GM20431 (cell line): ENCODE results near the gene NRCAM.

Experiments used
- in situ Hi-C: fragments of 300-500 bp; cut with MseI, MboI; formaldehyde crosslinking; loops from one replicate; pipeline ENCODE4 v1.15.0; 2020; ENCODE audit warnings: low sequenced_read_pairs; ENCODE audit not compliant: unreplicated experiment

Gene NRCAM

DNA sequence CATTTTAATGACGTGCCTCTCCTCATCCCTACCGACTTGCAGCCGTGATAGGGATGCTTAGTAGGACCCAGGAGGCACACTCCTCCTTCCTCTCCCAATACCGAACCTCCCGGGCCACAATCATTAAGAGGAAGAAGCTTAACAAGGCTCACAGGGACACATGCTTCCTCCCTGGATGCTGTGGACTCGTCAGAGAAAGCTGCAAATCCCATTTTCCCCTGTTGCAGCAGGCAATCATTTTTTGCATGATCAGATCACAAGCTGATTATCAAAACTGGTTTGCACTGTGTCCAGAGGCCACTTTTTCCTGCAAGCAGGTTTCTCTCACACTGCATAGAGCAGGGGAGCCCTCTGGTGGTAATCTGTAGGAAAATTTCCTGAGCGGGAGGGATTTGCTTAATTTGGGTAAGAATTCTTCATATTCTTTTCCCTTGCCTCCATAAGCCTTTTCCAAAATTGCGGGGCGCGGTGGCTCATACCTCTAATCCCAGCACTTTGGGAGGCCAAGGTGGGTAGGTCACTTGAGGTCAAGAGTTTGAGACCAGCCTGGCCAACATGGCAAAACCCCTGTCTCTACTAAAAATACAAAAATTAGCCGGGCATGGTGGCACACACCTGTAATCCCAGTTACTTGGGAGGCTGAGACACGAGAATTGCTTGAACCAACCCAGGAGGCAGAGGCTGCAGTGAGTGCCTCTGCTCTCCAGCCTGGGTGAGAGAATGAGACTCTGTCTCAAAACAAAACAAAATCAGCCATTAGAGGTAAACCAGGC lies 310.0 kb downstream of the NRCAM start:
- in situ Hi-C loops, result no loop called here

DNA sequence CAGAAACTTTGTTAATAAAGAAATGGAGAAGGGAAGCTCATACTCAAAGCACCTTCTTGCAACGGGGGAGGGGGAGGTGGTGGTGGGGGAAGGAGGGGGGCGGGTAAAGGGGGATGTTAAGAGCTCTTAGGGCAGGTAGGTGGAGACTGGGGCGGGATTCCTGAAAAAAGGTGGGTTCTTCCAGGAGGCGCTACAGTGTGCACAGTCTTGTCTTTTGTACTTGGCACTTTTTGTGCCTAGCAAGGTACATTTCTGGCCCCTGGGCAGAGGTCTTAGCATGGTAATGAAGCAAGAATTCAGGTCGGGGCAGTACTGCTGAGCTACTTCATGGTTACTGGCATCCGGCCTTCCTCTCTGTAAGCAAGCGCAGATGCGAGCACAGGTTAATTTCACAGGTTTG lies 310.8 kb downstream of the NRCAM start:
- in situ Hi-C loops, result no loop called here

DNA sequence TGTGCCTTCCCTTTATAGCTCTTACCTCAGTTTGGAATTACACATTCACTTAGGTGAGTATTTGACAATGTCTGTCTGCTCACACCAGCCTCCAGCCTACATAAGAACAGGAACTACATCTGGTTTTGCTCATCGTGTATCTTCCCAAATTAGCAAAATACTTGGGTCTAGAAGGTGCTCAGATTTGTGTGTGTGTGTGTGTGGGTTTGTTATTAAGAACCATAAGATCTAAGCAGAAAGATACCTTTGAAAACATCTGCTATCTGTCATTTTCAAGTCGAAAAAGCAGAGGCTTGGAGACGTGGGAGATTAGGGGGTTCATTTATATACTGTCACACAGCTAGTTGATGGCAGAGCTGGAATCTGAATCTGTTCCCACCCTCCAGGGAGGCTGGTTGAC lies 311.3 kb downstream of the NRCAM start:
- in situ Hi-C loops, result no loop called here

DNA sequence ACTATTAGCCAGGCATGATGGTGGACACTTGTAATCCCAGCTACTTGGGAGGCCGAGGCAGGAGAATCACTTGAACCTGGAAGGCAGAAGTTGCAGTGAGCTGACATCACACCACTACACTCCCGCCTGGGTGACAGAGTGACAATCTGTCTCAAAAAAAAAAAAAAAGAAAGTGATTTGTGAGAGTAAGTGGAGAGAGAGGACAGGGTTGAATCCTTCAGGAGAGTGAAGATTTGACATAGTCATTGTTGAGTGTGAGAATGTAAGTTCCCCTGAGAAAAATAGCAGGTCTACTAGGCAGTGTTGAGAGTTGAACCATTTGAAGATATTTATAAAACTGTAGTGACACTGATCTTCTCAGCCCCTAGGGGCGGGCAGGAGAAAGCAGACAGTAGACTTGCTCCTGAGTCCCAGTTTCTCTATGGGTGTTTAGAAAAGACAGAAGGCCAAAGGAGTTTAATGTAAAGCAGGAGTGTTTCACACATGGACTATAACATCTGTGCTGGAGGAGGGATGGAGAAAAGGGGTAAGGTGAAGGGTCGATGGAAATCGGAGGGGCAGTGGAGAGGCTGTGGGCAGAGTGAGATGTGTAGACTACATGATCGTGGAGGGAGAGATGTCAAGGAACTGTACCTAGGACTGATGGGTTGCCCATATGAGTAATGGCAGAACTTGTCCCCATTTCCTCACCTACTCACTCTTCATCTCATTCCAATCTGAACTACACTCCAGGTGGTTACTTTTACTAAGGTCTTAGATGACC lies 312.4 kb downstream of the NRCAM start:
- in situ Hi-C loops, result no loop called here

DNA sequence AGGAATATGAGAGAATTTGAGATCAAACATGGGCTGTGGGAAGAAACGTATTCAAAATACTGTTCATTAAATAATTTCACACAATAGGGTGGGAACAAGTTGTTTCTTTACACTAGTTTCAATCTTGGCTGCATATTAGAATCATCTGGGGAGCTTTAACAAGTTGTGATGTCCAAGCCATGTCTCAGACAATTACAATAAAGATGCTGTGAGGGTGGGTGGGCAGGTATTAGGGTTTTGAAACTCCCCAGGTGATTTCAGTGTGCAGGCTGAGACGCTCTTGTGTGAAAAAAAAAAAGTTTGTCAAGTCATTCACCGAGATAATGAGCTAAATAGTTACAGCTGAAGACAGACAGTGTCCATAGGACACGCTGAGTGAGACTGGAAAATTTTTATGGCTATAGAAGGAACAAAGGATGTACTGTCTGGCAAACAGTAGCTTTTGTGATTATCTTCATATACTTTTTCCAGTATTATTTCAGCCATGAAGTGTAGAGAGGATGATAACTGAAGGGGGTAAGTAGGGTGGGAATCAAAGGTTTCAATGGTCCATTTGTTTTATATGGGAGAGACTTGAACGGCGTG lies 313.5 kb downstream of the NRCAM start:
- in situ Hi-C loops, result no loop called here

DNA sequence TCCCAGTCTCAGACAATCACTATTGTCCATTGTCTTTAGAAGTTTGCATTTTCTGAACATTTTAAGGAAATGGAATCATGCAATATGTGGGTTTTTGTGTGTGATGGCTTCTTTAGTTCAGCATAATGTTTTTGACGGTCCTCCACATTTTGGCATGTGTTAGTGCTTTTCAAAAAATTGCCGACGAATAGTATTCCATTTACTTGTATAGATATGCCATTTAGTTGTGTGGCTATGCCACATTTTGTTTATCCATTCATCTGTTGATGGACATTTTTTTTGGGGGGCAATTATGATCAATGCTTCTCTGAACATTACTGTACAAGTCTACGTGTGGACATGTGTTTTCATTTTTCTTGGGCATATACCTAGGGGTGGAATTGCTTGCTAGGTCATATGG lies 314.1 kb downstream of the NRCAM start:
- in situ Hi-C loops, result no loop called here

DNA sequence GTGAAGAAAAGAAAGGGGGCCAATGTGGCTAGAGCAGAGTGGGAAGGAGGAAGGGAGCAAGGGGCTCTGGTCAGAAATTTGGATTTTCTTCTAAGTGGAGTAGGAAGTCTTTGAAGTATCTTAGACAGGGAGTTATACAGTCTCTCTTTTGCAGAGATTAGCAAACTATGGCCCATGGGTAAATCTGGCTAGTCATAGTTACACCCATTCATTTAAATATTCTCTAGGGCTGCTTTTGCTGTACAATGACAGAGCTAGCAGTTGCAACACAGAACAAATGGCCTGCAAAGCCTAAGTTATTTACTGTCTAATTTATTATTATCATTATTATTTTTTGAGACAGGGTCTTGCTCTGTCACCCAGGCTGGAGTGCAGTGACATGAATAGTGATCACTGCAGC lies 315.6 kb downstream of the NRCAM start:
- in situ Hi-C loops, result no loop called here

DNA sequence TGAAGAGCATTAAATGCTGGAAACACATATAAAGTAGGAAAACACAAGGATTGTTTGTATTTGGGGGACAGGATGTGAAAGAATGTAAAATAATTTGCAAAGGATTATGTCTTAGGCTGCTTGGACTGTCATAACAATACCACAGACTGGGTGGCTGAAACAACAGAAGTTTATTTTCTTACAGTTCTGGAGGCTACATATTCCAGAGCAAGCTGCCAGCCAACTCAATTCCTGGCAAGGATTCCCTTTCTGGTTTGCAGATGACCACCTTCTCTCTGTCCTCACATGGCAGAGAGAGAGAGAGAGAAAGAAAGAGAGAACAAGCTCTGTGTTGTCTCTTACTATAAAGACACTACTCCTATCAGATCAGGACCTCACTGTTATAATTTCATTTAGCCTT lies 317.3 kb downstream of the NRCAM start:
- in situ Hi-C loops, result no loop called here

DNA sequence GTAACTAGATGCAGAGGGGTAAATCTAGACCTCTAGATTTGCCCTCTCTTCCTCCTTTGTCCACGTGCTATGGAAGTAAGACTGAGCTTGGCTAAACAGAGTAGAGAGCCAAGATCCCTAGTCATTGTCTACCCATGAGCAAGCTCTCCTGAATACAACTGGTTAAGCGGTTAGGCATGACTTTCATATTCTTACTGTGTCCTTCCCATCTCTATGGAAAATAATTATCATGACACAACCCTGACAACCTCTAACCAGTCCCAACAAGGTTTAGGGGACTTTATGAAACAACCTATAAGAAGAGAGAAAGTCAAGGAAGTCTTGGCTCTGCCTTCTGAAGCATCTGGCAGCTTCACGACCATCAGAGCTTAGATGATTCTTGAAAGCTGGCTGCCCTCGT lies 318.2 kb downstream of the NRCAM start:
- in situ Hi-C loops, result no loop called here

DNA sequence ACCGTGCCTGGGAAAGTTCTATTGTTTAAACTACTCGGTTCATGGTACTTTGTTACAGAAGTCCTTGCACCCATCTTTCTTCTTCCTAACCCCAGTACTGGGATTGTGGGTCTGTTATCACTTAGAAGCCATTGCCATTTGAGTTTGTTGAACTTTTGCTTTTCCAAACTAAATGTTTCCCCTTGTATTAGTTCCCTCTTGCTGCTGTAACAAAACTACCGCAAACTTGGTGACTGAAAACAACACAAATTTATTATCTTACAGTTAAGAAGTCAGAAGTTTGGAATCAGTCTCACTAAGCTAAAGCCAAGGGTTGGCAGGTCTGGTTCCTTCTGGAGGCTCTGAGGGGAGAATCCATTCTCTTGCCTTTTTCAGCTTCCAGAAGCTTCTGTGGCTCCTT lies 319.2 kb downstream of the NRCAM start:
- in situ Hi-C loops, result no loop called here

DNA sequence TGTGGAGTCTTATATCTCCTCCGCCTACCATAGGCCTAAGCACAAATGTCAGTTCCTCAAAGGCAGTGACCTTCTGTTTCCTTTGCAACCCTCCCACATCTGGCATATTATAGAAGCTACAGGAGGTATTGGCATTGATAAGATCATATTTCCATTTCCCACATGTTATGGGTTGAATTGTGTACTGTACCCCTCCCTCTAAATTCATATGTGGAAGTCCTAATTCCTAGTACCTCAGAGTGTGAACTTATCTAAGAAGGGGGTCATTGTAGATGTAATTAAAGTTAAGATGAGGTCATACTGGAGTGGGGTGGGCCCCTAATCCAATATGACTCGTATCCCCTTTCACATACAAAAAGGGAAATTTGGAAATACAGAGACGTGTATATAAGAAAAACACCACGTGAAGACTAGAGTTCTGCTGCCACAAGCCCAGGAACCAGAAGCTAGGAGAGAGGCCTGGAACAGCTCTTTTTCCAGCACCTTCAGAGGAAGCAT lies 320.0 kb downstream of the NRCAM start:
- in situ Hi-C loops, result no loop called here

DNA sequence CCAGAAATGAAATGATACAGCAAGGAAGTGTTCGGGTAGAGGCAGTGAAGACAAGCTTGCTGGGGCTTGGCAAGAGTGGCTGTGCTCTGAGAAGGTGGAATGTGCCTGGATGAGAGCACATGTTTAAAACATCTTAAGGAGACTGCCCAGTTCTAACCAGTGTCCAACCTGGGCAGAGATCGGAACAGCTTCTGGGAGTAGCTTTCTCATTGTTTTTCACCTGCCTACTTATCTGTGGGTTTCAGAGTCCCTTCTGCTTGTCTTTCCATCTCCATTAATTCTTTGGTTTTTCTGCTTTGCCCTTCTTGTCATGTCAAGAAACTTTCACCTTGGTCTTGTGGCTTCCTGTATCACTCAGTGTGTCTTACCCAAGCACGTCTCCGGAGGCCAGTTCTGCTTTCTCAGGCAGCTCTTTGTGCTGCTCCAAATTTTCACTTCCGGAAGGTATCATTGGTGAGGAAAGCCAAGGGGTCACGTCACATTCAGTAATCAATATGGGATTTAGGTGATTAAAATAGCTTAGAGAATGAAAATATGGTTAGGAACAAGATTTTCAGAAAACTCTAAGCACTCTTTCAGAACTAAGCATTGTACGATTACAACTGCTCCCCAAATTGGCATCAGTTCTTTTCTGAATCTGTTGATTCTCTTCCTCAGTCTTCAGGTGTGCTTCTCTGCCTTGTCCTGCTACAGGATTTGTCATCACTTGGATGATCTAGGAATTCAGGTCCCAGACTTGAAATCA lies 320.6 kb downstream of the NRCAM start:
- in situ Hi-C loops, result no loop called here

DNA sequence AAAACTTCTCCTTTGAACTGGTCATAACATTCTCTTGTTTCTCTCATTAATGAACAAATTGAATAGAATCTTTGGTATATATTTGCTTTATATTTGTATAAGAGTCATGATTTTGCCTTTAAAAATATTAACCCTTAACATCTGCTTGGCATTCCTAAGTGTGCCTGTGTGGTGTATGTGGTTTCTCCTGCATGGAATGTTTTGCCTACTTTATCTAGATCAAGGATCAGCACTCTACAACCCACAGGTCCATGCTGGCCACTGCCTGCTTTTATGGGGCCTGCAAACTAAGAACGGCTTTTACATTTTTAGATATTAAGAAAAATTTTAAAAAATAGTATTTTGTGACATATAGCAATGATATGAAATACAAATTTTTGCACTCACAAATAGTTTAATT lies 321.8 kb downstream of the NRCAM start:
- in situ Hi-C loops, result no loop called here

DNA sequence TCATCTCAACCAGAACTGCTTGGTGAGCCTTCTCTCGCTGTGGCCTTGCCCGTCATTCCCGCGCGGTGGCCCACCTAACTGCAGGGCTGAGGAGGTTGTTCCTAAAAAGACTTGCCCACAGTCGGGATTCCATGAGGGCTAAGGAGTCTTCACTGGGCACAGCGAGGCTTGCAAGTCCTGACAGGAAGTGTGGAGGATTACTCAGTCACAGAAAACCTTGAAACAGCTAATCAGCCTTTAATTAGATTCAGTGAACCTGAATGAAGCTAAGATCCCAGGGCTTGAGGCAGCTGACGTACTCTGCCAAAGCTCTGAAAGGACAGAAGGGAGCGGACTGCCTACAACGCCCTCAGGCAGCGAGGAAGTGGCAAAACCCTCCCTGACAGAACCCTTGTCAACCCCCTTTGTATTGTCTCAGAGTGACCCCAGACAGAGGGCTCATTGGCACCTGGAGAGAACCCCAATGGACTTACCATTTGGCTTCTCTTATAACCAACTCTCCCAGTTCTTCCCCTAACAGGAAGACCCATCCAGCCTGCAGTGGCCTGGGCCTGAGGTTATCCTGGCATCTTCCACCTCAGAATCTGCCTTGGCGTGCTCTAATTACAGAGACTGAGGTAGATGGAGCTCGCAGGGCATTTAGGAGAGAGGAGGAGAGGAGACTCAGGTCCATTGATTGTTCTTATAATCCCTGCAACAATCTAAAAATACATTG lies 323.5 kb downstream of the NRCAM start:
- in situ Hi-C loops, result no loop called here

DNA sequence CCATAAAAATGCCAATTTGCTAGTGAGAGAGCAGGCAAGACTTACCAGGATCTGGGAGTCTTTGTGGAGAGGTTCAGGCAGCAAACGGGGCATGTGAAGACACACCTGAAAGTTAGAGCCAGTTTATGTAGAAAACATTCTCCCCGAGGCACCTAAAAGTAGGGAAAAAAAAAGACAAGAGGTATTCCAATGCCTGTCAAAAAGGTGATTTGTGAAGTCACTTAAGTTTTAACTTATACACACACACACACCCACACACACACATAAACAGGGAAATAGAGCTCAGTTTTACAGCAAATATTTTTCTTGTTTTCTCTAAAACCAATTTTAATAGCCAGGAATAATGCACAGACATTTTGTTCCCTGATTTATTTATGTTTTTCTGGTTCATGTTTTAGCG lies 326.0 kb downstream of the NRCAM start, which contains the start of gene LAMB4:
Gene LAMB4 (minus strand): TSS at position 101 of the 400 bp plus-strand sequence. CDS start 7,197 bp downstream, outside the sequence.
- in situ Hi-C loops, result no loop called here

DNA sequence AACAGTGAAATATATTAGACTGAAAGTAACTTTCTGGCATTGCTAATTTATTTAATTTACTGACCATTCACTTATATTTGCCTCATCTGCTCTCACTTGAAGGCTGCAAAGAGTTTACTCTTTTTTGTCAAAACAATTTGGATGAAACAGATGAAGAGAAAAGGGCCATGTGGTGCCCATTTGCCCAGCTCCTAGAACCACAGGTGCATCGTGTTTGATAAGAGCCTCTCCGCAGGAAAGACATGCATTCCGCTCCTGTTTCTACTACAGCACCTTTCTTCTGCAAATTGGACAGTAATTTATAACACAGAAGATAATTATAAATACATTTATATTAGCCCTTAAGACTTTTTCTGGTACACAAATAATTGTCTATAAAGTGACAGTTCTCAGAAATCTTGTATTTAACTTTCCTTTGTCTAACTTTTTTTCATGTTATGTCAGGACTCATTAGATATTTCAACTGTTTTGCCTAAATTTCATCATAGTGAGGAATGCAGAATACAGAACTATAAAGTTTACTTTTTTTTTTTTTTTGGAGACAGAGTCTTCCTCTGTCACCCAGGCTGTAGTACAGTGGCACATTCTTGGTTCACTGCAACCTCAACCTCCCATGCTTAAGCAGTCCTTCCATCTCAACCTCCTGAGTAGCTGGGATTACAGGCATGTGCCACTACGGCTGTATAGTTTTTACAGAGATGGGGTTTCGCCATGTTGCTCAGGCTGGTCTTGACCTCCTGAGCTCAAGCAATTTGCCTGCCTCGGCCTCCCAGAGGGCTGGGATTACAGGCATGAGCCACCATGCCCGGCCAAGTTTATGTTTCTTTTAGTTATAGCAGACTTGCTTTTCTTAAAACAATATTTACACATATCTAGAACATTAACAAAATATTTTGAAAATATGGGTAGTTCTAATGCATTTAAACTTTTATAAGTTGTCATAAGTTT lies 326.9 kb downstream of the NRCAM start:
- in situ Hi-C loops, result no loop called here

DNA sequence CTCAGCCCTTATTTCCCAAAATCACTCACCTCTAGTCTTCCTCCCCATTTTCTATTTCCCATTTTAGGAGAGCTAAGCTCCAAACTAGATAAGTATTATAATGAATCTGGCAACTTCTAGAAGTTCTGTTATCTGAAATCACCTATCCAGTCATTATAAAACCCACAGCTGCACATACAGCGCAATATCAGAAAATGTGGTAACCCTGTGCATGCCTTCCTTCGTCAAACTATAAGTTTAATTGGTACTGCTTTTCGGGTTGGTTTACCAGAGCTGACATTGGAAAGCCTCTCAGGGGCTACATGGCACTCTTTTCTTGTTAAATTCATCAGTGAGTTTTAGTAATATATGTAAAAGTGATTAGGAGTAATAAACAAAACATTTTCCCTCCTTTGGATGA lies 327.7 kb downstream of the NRCAM start:
- in situ Hi-C loops, result no loop called here

DNA sequence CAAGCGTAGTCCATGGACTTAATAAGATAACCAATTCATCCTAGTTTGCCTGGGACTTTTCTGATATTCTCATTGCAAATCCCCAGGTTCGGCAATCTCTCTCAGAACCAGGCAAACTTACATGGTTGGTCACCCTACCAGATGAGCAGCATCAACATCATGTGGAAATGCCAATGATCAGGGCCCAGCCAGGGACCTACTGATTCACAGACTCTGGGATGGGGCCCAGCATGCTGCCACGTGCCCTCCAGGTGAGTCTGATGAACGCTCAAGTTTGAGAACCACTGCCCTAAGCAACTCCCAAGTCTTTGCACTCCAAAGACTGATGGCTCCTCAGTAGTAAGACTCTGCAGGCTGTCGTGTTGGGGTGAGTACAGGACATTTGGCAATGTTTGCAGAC lies 328.8 kb downstream of the NRCAM start:
- in situ Hi-C loops, result no loop called here

DNA sequence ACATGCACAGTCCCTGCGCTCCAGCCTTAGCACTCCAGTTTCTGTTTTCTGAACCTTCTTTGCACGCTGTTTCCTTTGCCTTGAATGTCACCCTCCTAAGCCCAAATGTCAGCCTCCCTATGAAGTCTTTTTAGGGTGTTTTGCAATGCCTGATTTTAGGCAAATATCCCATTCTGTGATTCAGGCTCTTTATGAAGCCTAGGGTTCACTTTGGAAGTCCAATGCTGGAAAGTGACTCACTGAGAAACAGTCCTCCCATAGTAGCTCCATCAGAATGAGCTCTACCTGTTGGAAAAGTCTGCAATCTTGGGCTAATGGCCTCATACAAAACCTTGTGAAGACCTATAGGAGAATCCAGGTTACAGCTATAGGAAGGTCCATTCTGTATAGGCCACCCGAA lies 331.4 kb downstream of the NRCAM start:
- in situ Hi-C loops, result no loop called here
